ENCODE results near the gene AKAP12.

Gene AKAP12

DNA sequence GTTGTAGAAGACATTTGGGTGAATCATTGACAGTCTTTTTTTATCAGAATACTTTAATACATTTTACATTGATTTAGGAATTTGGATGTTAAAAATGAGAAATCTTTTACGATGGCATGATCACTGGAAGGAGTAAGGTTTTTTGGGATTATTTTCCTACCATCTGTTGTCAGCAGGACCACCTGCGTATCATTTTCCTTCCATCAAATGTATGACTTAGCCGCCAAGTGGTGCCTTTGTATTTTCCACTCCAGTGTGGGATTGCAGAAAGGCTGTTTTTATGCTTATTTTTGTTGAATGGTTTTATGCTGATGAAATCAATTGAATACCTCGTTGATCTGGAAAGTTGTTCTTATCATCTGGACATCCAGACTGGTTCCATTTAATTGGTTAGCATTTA lies 35.8 kb downstream of the AKAP12 start:
- DNase-seq (ENCODE audit: insufficient read length, low spot score) (no peak), FAIRE-seq (no peak)

DNA sequence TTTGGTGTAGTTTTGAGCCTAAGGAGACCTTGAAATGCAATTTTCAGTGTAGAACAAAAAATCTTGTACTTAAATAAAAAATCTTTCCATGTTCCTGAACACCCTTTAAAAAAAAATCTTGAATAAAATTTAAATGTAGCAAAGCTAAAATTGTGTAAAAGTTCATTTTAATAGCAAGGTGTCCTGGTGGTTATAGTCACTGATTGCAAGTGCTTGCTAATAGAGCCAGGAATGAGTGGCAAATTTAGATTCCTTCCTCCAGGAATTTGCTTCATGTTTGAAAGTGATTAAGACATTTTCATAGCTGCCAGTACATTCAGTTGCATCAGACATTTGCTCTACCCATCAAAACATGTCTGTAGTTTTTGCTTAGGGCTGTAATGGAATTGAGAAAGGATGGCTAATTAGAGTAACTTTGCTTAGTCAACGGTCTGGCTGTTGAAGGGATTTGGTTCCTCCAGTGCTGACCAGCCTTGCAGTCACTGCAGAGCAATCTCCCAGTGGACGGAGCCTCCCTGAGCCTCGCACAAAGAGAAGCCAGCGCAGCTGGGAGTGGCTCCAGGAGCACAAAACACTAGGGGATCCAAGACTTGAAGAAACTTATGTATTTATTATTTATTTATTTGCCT lies 36.5 kb downstream of the AKAP12 start:
- FAIRE-seq (no peak), DNase-seq (ENCODE audit: insufficient read length, low spot score) (no peak)

DNA sequence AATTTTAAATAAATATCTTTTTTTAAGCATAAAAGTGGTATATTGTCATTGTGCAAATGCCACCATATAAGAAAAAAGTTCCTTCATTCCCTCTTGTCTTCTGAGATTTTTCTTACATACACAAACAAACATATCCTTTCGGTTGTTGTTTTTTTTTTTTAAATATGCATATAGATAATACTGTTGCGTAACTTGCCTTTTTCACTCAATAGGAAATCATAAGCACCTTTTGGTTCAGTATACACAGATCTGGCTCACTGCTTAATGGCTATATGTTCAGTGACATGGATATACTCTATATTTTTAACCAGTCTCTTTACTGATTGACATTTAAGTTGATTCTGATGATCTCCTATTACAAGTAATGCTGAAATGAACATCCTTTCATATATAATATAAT lies 40.1 kb downstream of the AKAP12 start:
- FAIRE-seq (no peak), DNase-seq (ENCODE audit: insufficient read length, low spot score) (no peak)

GRCh38 chr6:151280859-151281258 lies 41.1 kb downstream of the AKAP12 start:
- no peak for FAIRE-seq
- DNase-seq (ENCODE audit: insufficient read length, low spot score), result no peak

DNA sequence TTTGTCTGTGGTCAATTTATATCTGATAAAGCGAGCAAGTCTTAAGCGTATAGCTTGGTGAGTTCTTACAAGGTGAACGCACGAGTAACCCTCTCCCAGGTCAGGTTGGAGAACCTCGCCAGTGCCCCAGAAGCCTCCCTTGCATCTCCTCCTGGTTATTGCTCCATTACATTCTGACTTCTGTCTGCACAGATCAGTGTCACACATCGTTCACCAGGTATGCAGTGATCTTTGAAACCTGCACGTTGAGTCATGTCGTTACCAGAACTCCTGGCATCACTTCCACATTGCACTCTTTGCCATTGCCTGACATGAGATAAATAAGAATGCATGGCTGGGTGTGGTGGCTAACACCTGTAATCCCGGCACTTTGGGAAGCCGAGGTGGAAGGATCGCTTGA lies 44.2 kb downstream of the AKAP12 start:
- DNase-seq (ENCODE audit: insufficient read length, low spot score) (no peak), FAIRE-seq (no peak)

GRCh38 chr6:151284548-151285017 lies 44.8 kb downstream of the AKAP12 start:
- FAIRE-seq (no peak), DNase-seq (ENCODE audit: insufficient read length, low spot score) (no peak)

DNA sequence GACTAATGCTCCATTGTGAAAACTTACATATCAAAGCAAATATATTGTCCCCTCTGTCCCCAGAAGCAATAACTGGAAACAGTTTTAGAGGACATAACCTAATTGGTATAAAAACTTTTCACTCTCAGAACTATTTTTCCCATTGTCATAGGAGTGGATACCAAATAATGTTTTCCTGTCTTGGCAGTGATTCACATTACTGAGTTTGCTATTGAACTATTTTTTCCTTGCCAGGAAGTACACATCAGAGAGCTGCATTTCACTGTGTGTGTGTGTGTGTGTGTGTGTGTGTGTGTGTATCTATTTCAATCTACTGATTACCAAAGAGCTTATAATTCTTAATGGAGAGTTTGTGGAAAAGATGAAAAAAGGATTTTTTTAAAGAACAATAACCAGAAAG lies 45.4 kb downstream of the AKAP12 start:
- FAIRE-seq, result no peak
- no peak for DNase-seq (ENCODE audit: insufficient read length, low spot score)

DNA sequence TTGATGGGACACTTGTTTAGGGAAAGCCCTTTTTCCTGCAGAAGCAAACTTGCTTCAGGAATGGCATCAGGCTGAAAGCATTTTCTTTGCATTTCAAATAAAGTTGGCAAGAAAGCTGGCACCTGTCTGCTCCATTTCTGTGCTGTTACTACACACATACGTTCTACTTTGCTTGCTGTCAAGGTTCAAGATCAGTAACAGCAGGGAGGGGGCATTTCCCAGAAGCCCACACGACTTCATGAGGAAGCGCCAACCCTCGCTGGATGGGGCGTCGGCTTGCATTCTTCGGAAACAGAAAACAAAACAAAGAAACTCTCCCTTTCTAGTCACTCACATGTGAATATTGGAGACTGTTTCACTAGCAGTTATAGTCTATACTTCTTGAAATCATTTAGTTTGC lies 46.4 kb downstream of the AKAP12 start:
- DNase-seq (ENCODE audit: insufficient read length, low spot score) (no peak), FAIRE-seq (no peak)

DNA sequence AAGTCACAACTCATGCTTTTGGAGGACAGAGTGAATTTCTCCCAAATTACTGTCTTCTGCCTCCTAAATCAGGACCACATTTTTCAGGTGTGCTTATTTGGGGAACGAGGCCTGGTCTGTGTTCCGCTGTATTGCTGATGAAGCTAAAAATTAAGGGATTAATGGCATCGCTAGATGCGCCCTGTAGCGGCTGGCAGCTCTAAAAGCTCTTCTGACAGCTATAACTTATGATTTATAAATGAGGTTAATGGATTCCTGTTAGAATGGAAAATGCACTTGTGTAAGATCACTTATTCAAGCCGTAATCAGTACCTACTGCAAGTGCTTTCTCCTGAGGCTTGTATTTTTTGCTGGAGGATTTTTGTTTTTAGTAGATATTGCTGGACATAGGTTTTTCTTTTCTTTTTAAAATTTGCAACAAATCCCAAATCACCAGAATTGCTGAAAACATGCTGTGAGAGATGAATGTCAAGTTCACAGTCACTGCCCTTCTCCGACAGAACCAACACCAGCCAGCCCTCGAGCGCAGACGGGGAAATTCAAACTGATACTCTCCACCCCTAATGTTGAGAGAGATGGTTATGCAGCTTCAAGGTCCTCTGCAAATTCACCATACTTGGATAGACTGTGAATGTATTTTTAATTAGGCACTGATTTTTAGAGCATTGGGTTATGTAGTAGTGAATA lies 49.1 kb downstream of the AKAP12 start:
- DNase-seq (ENCODE audit: insufficient read length, low spot score), result no peak
- no peak for FAIRE-seq

DNA sequence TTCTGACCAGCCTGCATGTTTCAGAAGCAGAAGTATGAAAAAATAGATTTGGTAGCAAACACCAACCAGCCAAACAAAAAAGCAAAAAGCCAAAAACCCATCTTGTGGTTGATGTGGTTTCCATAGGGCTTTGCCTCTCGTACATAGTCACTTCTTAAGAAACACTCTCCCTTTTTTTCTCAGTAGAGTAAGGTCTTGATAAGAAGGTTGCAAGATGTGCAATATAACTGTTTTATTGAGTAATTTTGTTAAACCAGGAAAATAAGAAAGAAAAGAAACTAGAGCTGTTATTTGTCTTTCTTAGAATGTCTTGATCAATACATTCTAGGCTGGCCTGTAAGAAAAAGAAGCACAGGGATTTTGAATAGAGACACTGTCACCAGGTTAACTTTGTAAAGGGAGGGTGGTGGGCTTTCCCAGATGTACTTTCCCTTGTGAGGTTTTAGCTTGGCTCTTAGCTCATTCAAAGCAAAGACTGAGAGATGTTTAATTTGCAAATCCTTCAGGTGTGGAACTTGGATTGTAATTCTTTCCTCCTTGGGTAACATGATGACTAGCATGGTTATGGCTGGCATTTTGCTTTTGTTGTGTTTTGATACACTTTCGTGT lies 49.7 kb downstream of the AKAP12 start:
- FAIRE-seq, result no peak

DNA sequence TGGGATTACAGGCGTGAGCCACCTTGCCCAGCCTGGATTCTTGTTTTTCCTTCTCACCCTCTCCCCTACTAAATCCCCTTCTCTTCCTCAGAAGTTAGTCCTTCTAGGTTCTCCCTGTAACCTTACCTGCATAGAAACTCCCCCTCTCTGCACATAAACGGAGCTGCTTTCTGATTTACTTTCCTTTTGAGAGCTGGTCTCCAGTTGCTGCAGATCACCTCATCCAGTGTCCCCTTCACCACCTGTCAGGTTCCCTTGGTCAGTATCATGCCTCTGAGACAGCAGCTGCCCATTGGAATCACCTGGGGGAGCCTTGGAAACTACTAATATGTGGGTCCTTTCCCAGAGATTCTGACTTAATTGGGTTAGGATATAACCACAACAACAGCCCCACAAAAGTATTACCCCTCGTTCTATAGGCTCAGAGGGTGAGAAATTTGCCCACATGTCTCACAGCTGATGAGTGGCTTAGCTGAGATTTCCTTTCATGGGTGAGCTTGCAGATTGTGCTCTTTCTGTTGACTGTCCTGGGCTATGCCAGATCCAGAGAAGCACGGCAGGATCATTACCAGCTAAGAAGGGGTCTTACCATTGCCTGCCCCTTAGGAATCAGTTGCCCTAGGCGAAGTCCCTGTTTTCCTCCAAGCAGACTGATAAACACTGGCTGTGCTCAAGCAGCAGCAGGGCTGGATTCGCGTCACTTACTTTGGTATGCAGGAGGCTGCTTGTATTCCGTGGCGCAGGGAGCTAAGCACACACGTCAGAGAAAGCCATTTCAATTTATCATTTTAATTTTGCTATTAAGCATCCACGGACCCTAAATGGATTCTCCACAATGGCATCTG lies 51.3 kb downstream of the AKAP12 start:
- FAIRE-seq, result no peak
- DNase-seq (ENCODE audit: insufficient read length, low spot score), result no peak

More for the DNA sequence above, 49.7 kb downstream of the AKAP12 start:
- DNase-seq (ENCODE audit: insufficient read length, low spot score), result no peak

DNA sequence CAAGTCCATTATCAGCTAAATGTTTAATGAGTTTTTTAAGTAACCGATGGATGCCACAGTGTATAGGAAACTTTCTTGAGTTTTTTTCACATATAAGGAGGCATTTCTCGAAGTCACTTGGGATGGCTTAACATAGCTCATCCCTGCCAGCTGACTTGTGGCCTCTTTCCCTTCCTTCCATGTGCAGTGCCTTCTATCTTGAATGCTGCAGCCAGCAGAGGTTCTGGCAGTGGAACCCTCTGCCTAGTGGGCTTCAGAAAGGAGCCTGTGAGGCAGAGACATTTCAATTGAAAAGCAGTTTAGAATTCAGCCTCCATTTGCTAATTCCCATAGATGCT lies 51.9 kb downstream of the AKAP12 start:
- DNase-seq (ENCODE audit: insufficient read length, low spot score) (no peak), FAIRE-seq (no peak)

DNA sequence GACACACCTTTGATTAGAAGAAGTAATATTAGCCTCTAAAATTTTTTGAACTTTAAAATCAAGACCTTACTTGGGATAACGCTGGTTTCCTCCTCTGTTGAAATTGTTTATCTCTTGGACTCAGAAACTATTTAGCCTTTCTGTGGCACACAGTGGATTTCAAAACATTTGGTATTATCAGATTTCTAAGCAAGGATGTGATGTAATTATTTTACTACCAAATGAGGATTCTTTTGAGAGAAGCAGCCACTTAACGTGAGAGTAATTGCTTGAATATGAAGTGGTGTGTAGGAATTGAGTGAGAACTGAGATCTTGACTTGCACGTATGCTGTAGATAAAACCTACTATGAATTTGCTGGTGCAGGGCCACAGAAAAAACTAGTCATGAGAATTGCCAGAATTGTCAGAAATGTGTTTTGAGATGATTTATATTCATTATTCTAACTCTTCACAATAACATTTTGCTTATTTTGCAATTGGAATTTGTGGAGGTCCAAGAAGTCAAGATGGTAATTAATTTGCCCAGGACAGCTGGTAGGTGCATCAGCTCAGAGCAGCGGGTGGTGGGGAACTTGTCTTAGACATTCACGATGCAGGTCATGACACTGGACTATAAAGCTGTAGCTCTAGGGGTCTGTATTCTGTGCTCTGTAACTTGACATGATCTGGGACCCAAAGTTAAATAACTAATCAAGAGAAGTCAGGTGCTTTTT lies 53.4 kb downstream of the AKAP12 start:
- FAIRE-seq (no peak), DNase-seq (ENCODE audit: insufficient read length, low spot score) (no peak)

GRCh38 chr6:151293688-151294016 lies 53.9 kb downstream of the AKAP12 start:
- FAIRE-seq, result no peak

DNA sequence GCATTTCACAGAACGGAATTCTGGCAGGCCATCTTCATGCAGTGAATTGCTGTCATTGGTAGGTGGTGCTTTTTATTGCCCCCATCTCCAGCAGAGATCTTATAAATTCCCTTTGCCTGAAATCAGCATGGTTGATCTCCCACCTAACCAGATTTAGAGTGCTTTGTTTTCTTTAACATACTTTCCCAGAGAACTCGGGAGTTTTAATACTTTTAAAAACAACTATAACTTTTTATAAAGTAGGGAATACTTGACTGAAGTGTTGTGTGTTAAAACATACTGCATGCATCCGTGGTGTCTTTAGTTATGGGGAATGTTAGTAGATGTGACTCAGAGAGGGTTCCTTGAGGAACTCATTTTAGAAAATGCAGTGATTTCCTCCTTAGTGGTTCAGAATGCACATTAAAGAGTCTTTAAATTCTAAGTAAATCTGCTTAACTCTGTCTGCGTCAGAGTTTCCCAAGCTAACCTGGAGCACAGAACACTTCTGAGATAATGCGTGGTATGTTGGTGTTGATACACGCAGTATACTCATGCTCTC lies 54.9 kb downstream of the AKAP12 start:
- no peak for FAIRE-seq

More at GRCh38 chr6:151293688-151294016, 53.9 kb downstream of the AKAP12 start:
- DNase-seq (ENCODE audit: insufficient read length, low spot score), result no peak

DNA sequence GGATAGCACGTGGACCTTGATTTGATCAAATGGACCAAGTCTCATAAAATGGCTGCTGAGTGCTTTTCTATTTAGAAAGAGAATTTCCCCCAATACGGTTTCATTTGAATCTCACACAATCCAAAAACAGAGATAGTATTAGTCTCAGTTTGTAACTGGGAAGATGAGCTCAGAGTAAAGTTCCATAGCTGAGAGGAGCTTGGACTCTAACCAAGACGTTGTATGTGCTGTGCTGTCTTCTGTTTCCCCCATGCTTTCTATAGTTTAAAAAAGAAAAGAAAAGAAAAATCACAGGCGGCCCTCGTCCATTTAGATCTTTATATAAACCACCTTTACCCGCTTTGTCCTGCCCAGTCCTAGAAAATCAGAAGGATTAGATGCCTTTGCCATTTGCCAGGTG lies 58.1 kb downstream of the AKAP12 start:
- FAIRE-seq (no peak), DNase-seq (ENCODE audit: insufficient read length, low spot score) (no peak)

More for the DNA sequence above, 54.9 kb downstream of the AKAP12 start:
- DNase-seq (ENCODE audit: insufficient read length, low spot score), result no peak

DNA sequence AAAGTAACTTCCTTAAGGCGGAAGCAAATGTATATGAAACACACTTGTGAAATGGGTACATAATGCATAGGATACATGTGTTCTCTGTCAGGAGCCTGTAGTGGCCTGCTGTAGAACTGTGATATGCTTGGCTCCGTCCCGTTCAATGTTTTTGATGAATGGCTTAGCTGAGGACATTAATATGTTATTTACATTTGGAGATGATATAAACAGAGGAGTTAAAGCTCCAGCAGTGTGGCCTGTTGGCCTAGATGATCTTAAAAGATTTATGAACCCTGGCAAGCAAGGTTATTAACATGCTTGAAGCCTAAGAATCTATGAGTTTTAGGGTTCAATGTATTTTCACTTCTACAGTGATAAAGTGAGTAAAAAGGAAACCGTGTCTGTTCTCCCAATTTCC lies 59.2 kb downstream of the AKAP12 start:
- FAIRE-seq (no peak), DNase-seq (ENCODE audit: insufficient read length, low spot score) (no peak)

GRCh38 chr6:151300267-151300991 lies 60.7 kb downstream of the AKAP12 start:
- DNase-seq (ENCODE audit: insufficient read length, low spot score), result no peak
- no peak for FAIRE-seq

DNA sequence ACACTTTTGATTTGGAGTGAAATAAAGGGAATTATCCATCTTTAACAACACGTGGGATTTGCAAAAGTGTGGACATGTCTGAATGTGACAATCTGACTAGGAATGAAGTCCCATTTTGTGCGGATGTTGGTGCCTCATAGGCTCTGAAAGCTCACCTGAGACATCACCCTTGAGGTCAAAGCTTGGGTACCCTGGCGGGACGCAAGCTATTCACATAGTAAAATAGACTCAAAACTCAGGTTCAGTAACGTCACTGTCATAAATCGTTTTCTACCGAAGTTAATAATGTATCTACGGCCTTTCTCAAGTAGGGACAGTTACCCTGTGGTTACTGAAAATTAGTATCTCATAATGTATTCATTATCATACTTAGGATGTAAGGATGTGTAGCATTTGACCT lies 61.8 kb downstream of the AKAP12 start:
- no peak for FAIRE-seq

GRCh38 chr6:151303231-151303630 lies 63.5 kb downstream of the AKAP12 start:
- no peak for DNase-seq (ENCODE audit: insufficient read length, low spot score)
- no peak for FAIRE-seq

More for the DNA sequence above, 61.8 kb downstream of the AKAP12 start:
- DNase-seq (ENCODE audit: insufficient read length, low spot score), result no peak
